GM21576 (cell line): Measurements from ENCODE around the gene OTUD7B.
"Not testable (repeated sequence)": the region's sequence is repeated elsewhere in the genome, so short reads cannot be mapped to it uniquely, and the experiment has no call there.

ENCODE experiments used
- ATAC-seq: cut with Tn5 transposase; IDR thresholded peaks from one replicate; pipeline ENCODE4 v1.9.1; 2021; ENCODE audit warnings: mild to moderate bottlenecking, moderate library complexity; ENCODE audit not compliant: unreplicated experiment

The OTUD7B gene

DNA sequence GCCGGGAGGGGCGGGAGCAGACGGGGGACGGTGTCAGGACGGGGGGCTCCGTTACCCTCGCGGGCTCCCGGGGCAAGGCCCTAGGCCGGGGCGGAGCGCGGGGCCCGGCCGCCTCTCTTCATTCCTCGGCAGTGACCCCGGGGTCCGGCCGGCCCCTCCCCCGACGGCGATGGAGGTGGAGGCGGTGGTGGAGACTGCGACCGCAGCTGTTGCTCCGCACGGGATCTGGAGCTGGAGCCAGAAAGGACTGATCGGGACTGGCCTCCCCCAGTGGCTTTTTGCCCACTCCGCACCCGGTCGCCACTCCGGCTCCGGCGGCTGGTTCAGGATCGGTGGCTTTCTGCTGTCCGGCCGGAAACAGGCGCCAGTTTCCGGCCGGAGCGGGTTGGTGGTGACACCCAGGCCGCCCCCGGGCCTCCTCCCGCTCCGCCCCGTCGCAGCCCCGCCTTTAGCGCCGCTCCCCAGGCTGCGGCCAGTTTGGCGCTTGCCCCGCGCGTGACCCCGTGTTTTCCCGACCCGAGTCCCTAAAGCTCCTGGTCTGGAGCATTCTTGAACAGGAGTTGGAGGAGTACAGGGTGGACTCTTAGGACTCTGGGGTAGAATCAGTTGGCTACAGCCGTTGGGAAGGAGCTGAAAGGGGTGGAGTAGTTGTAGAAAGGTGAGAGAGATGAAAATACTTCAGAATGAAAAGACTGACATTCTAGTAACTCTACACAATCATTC is at the start of gene OTUD7B:
Gene OTUD7B, minus strand, starts transcription at position 334 of the 723 bp plus-strand sequence. CDS start 33,216 bp downstream, outside the sequence.
- ATAC-seq = peak; percentile 75

DNA sequence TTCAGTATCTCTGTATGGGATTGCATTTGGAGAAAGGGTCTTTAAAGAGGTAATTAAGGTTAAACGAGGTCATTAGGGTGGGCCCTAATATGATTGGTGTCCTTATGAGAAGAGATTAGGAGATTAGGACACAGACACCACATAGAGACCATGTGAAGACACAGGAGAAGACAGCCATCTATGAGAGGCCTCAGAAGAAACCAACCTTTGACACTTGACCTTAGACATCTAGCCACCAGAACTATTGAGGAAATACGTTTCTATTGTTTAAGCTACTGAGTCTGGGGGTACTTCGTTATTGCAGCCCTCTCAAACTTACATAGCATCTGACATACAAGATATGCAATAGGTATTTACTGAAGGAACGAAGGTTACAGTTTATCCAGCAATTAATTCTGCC is 49.7 kb upstream of the OTUD7B start:
- ATAC-seq = no peak

DNA sequence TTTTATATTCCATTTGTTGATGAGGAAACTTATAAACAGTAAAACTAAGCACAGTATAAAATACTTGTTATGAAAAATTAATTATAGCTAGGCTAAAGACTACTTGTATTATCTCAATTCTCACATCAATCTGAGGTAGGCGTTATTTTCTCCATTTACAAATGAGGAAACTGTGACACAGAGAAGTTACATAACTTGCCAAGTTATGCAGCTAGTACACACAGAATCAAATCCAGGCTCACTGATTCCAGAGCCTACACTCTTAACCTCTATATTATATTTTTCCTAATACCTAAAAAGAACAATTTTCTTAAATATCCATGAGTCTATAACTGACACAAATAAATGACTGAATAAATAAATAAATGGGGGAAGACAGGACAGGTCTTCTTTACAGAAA is 45.9 kb upstream of the OTUD7B start:
- ATAC-seq = no peak

DNA sequence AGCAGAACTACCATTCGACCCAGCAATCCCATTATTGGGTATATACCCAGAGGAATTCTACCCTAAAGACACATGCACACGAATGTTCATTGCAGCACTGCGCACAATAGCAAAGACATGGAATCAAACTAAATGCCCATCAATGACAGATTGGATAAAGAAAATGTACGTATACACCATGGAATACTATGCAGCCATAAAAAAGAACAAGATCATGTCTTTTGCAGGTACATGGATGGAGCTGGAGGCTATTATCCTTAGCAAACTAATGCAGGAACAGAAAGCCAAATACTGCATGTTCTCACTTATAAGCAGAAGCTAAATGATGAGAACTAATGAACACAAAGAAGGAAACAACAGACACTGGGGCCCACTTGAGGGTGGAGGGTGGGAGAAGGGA is 45.0 kb upstream of the OTUD7B start:
- ATAC-seq = not testable (repeated sequence)

DNA sequence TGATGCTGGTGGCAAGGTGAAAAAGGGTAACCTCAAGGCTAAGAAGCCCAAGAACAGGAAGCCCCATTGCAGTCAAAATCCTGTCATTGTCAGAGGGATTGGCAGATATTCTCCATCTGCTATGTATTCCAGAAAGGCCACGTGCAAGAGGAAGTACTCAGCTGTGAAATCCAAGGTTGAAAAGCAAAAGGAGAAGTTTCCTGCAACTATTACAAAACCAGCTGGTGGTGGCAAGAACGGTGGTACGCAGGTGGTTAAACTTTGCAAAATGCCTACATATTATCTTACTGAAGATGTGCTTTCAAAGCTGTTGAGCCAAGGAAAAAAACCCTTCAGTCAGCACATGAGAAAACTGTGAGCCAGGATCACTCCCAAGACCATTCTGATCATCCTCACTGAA is 43.4 kb upstream of the OTUD7B start:
- ATAC-seq = no peak

DNA sequence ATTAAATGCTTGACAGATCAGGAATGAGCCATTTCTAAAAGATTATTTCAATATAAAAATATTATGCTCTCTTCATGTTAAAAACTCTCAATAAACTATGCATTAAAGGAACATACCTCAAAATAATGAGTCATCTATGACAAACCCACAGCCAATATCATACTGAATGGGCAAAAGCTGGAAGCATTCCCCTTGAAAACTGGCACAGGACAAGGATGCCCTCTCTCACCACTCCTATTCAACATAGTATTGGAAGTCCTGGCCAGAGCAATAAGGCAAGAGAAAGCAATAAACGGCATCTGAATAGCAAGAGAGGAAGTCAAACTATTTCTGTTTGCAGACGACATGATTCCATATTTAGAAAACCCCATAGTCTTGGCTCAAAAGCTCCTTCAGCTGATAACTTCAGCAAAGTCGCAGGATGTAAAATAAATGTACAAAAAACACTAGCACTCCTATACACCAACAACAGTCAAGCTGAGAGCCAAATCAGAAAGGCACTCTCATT is 41.4 kb upstream of the OTUD7B start:
- not testable (repeated sequence) for ATAC-seq

DNA sequence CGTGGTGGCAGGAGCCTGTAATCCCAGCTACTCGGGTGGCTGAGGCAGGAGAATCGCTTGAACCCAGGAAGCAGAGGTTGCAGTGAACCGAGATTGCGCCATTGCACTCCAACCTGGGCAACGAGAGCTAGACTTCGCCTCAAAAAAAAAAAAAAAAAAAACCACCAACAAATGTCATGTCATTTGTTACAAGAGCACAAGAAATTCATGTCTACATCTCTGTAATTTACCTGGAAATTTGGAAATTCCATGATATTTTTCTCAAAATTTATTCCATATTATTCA is 40.5 kb upstream of the OTUD7B start:
- no peak for ATAC-seq

DNA sequence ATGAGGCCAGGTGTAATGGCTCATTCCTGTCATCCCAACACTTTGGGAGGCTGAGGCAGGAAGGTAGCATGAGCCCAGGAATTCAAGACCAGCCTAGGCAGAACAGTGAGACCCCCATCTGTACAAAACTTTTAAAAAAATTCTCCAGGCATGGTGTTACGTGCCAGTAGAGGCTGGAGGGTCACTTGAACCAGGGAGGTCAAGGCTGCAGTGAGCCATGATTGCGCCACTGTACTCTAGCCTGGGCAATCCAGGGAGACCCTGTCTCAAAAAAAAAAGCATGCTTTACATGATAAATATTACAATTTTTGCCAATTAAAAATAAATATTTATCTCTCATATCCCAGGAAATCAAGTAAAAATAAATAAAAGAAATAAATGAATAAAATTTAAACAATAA is 39.4 kb upstream of the OTUD7B start:
- ATAC-seq = no peak

DNA sequence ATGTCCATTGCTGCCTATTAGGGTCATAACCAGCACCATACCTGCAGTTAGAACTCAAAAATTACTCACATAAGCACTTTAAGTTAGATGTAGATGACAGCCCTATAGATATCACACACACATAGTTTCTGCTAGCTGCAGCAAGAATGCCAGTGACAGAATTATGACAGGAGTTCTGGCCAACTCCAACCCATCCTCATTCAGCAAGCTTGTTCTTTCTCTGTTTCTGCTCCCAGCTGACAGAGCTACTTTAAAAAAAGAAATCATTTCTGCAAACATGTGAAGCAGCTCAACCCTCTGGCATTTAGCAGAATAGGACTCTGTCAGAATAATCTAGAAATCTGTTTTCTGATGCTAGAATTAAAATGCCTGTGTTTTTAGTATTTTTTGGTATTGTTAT is 23.8 kb upstream of the OTUD7B start:
- ATAC-seq = no peak

DNA sequence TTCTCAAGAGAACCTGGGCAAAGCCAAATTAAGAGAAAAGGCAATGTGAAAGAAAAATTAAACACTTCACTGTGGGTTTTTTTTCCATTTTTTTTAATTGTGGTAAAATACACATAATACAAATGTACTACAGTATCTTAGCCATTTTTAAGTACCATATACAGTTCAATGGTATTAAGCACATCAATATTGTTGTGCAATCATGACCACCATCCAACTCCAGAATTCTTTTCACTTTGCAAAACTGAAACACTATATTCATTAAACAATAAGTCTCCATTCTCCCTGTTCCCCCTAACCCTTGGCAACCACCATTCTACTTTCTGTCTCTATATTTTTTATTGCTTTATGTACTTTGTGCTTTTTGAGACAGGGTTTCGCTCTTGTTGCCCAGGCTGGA is 17.8 kb upstream of the OTUD7B start:
- ATAC-seq = no peak

DNA sequence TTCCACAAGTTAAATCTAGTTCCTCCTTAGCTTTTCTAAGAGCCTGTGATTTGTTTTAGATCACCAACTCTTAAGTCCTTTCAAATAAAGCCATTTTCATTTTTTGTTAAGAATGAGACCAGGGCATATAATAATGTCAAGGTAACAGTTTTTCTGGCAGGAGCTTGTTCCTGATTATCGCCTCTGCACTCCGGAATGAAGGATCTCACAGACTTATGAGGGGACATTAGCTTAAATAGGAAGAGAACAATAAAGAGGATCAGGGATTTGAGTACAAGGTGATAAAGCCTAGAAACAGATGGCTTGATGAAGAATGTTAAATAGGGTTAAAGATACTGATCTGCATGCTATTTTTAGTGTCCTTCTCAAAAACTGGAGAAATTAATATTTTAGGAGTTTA is 13.6 kb upstream of the OTUD7B start:
- ATAC-seq = no peak

DNA sequence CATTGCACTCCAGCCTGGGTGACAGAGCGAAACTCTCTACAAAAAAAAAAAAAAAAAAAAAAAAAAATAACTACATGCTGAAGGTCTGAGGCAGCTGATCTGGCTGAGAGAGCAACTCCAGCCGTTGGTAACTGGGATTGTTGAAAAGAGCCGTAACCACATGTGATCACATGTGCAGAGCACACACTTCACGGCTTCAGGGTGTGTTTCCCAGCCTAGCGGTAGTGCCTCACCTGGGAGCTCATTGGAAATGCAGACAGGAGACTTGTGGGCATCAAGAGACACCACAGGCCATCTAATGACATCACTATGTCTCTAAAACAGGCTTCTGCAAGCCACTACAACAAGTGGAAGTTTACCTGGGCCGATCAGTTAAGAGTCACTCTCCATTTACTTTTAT is 11.8 kb upstream of the OTUD7B start:
- ATAC-seq = no peak

DNA sequence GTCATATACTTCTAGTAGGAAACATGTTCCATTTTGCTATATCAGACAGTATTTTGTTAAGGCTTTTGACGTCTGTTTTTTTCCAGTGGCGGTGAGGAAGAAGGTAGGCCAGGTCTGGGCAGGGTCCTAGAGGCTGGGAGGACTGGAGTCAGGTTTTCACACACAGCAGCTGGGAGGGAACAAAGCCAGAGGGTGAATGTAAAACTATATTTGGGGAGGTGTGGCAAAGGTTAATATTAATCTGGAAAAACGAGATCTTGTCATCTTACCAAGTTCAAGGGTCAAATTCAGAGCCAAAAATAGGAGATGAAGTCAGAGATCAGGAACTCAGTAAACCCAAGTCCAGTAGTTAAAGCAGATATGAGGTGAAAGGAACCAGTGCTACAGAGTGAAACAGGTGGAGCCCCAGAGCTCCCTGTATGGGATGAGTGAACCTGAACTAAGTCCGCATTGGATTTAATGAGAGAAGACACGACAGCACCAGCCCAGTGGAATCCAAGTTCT is 10.7 kb upstream of the OTUD7B start:
- ATAC-seq = no peak

DNA sequence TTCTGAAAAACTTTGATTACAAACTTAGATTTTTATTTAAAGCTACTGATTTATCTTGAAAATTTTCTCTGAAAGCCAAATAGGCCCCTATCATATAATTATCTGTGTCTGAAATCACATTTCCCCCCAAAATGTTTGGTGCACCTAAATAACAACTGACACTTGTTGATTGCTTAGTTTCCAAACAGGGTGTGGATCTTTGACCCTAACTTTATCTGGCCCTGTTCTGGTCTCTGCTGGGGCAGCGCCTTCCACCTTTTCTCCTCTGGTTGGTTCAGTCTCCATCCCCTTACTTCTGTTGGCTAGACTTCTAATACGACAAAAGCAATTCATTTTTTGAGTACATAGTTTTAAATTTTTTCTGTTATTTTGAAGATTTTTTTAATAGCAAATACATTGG is 10.2 kb upstream of the OTUD7B start:
- no peak for ATAC-seq

DNA sequence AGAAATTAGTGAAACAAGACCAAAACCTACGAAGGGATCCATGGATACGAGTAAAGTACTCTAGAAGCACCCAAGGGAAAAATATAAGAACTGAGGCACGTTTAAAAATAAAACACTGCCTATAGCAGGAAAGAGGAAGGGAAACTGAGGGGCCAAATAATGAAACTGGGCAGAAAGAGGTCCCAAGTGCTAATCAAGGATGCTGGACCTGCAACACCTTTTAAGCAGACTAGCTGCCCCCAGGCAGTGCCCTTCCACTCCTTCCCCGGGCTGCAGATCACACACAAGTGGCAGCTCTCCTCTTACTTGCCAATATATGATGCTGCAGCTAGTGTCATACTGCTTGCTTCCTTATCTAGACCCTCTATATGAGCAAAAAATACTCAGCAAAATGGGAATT is 7.6 kb upstream of the OTUD7B start:
- no peak for ATAC-seq

DNA sequence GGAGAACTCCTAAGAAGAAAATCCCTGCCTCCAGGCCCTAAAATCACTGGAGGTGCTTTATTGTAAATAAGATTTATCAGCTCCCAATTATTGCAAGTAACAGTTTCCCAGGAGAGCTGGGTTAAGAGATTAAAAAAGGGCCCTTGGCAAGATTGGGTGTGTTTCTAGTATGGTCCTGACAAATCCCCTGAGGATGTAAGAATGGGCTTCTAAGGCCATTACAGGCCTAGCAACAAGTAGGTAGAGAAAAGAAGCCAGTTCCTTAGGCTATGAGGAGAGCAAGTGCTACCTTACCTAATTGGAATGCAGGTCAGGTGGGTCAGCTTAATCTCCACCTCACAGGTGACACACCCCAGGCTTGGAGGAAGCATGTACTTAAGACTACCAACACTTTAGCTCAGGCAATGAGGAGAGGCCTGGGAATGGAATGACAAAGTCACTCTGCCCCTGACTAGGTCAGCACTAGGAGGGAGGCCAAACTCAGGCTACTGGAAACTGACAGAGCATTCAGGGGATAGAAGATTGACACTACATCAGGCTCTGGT is 6.8 kb upstream of the OTUD7B start:
- no peak for ATAC-seq

DNA sequence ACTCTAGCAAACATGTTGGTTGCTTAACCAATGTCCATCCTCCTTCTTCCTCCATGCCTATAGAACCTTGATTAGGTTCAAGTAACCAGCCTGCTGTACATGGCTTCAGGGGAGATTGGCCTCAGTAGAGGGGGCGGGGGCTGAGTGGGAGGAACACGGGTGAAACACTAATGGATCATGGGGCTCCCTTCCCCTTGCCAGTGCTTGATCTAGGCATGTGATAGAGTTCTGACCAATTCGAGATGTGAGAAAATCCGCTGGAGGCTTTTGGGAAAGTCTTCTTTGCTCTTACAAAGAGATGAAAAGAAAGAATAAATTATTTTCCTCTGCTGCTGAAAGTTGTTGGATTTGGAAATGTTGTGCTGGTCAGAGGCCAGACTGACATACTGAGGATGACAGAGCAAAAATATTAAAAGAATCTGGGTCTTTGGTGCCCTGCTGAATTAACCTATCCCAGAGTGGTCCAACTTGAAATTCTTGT is 5.2 kb upstream of the OTUD7B start:
- no peak for ATAC-seq

DNA sequence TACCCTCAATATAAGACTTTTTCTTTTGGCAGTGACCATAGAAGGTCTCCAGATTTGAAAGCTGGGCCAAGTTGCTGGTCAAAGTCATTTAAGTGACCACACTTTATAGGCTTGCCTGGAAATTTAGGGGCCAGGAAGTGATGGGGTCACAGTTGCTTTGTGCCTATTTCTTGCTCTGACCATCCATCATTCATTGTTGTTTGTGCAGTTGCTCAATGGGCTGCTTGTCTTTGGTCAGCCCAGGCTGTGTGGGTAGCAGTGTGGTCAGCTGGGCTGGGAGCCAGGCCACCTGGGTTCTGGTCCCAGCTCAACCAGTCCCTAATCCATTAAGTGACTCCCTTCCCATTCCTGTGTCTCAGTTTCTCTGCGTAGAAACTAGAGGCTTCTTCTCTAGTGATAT is 2.1 kb upstream of the OTUD7B start:
- ATAC-seq = no peak

DNA sequence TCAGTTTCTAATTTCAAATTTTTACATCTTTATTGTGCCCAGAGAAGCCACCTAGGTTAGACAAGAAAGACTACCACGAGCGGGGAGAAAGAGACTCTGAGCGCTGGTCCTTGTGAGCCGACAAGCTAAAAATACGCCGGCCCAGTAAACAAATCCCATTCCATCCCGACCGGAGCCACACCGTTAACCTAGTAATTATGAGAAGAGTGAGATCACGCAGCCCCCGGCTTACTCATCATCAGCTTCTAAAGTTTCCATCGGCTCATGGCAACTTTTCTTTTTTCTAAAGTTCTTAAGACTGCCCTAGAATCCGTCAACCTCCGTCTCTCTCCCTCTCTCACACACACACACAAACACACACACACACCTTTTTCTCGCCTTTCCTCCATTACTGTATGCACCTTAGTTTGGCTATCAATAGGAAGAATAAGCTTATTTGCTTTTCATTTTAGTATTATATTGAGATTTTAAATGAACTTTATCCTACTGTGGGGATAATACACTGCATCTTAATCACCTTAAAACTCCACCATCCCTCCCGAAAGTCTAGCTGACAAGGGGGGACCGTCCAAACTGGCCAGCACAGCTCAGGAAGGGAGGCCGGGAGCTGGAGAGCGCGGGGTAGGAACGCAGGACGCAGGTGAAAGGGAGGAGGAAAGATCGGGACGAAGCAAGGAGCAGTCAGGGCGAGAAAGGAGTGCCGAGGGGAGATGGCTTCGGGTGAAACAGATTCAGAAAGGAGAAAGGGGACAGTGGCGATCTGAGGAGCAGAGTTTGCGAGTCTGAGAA is 728 bp downstream of the OTUD7B start:
- ATAC-seq = peak; percentile 5

DNA sequence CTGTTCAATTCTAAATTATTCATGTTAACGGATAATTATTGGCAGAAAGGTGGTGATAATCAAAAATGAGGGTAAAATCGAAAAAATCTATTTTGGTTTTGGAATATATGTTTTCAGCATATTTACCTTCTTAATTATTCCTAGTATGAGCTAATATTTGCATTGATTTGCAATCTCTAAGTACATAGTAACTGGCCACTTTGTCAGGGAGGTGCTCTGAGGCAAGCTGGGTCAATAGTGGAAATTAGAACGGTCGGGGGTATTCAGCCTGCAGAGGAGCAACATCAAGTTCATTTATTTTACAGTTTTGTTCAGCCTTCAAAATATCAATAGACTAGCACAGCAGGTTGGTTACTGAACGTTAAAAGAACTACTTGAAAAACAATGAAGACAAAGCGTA is 1.8 kb downstream of the OTUD7B start:
- ATAC-seq = no peak

DNA sequence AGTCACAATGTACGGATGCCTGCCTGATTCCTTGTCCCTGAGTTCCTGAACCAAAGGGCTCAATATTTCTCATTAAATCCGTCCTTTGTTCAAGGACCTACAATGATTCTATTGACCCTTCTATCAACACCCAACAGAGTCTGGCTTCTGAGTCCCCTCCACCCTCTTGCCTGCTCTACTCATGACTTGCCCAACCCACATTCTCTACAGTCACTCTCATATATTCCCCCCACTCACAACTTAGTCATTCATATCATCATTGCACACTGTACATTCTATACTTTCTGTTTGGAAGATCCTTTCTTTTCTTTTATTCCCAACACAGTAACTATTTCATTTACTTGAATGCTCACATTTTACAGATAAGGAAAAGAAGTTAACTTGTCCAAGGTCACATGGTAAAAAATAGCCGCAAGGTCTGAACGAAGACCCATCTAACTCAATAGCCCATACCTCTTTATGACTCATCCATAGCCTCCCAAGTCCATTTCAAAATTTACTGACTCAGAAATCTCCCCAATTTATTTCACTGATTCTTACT is 3.6 kb downstream of the OTUD7B start:
- no peak for ATAC-seq

DNA sequence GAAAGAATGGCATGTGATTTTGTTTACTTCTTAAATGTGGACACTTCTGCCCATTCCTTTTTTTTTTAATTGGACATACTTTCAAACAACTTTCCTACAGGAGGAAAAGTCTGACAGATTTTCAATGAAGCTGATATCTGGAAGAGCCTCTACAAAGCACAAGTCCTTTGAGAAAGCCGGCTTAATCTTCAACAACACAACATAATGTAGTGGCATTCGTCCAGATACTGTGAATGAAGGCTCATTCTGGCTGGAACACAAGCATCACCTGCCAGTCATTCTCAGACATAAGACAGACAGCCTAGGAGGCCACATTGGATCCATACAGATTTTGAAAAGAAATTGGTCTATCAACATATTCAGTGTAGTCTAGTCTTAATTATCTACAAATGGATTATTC is 4.9 kb downstream of the OTUD7B start:
- ATAC-seq = no peak
